HCT116 (cell line): ENCODE measurements around the gene TBC1D23. TPM values are rescaled to one million over a fixed set of nuclear protein-coding genes. Genes with fewer than 3 reads are reported as not detected.
"Not testable (repeated sequence)": the region's sequence is repeated elsewhere in the genome, so short reads cannot be mapped to it uniquely, and the experiment has no call there.

ENCODE experiments used
- ATAC-seq: fragments of 200-7000 bp; cut with Tn5 transposase; 2 replicates; pipeline ENCODE4 v1.9.1; 2020; ENCODE audit warnings: mild to moderate bottlenecking, moderate library complexity
- BruUV-seq: library from RNA; stranded (reverse); fragments of 400-500 nt; replicated peaks from 2 replicates; lab custom pipeline; 2021; lab: Mats Ljungman, UMichigan
- CTCF ChIA-PET: fragments of 300-600 bp; sonication (Branson Sonifier 250); formaldehyde crosslinking; loops from one replicate; lab custom pipeline; 2021; ENCODE audit warnings: antibody characterized with exemption; lab: Charles Lee
- POLR2A ChIA-PET: fragments of 300-600, 350-600 bp; sonication (Branson Sonifier 250); formaldehyde crosslinking; loops from one replicate; lab custom pipeline; 2021; ENCODE audit warnings: antibody characterized with exemption; lab: Charles Lee
- RAD21 ChIA-PET, 2 experiments: fragments of 300-600 bp; sonication (Branson Sonifier 250); formaldehyde crosslinking; loops; one replicate each; lab custom pipeline; 2023; ENCODE audit warnings: low total read pairs in 2 of 2; ENCODE audit not compliant: uncharacterized antibody in 2 of 2, unreplicated experiment in 2 of 2, low non-redundant PET in 1 of 2; lab: Charles Lee
- DNase-seq: peaks from one replicate; pipeline ENCODE4 v3.0.0-alpha.2; 2010; ENCODE audit warnings: low read depth, low spot score
- H2AFZ ChIP-seq: fragments of 200-600 bp; shearing (Covaris generic), sonication (generic); 2 replicates; pipeline ENCODE4 v1.6.1; 2017; ENCODE audit warnings: low read depth, mixed run types, mixed read lengths, antibody characterized with exemption, low read length; ENCODE audit not compliant: poor library complexity, severe bottlenecking
- H3K27ac ChIP-seq: 2 replicates; pipeline ENCODE4 v1.5.1; 2012; ENCODE audit warnings: low read depth, low read length
- H3K27me3 ChIP-seq: fragments of 200-600 bp; sonication (generic); 2 replicates; pipeline ENCODE4 v1.6.1; 2016; ENCODE audit warnings: mixed run types, low read length, mixed read lengths; ENCODE audit not compliant: insufficient read depth
- H3K36me3 ChIP-seq, 2 experiments: fragments of 200-500 bp in 1 of 2; fragments of 200-600 bp in 1 of 2; sonication (Bioruptor generic) in 1 of 2; sonication (generic) in 1 of 2; 2 replicates each; pipeline versions ENCODE4 v1.5.1 to v1.6.1; 2014 to 2016; ENCODE audit warnings: low read length in 2 of 2, inconsistent platforms in 1 of 2, mixed read lengths in 1 of 2, mixed run types in 1 of 2; ENCODE audit not compliant: insufficient read depth in 2 of 2, control insufficient read depth in 1 of 2
- H3K4me1 ChIP-seq, 2 experiments: fragments of 200-600 bp in 1 of 2; sonication (generic) in 1 of 2; 2 replicates each; pipeline versions ENCODE4 v1.5.1 to v1.6.1; 2012 to 2017; ENCODE audit warnings: low read length in 2 of 2, inconsistent platforms in 1 of 2, mild to moderate bottlenecking in 1 of 2, mixed read lengths in 1 of 2, mixed run types in 1 of 2, moderate library complexity in 1 of 2; ENCODE audit not compliant: insufficient read depth in 2 of 2, control insufficient read depth in 1 of 2
- H3K4me2 ChIP-seq: fragments of 200-600 bp; sonication (generic); 2 replicates; pipeline ENCODE4 v1.6.1; 2017; ENCODE audit warnings: mixed run types, low read length, mixed read lengths
- H3K4me3 ChIP-seq, 2 experiments: fragments of 200-600 bp in 1 of 2; sonication (generic) in 1 of 2; replicated peaks in 1 of 2; 2 replicates each; pipeline ENCODE4 v1.5.1; 2011 to 2016; ENCODE audit warnings: low read length in 2 of 2, control low read depth in 1 of 2, low read depth in 1 of 2, mild to moderate bottlenecking in 1 of 2, mixed read lengths in 1 of 2, mixed run types in 1 of 2
- H3K79me2 ChIP-seq: fragments of 200-600 bp; sonication (generic); 2 replicates; pipeline ENCODE4 v1.6.1; 2017; ENCODE audit warnings: mild to moderate bottlenecking, mixed run types, low read length, moderate library complexity, mixed read lengths; ENCODE audit not compliant: insufficient read depth
- H3K9ac ChIP-seq: fragments of 200-600 bp; sonication (generic); 2 replicates; pipeline ENCODE4 v1.6.1; 2016; ENCODE audit warnings: low read length, mixed read lengths
- H3K9me2 ChIP-seq: fragments of 200-600 bp; sonication (generic), shearing (Covaris generic); 2 replicates; pipeline ENCODE4 v1.6.1; 2017; ENCODE audit warnings: mixed run types, mild to moderate bottlenecking, moderate library complexity; ENCODE audit not compliant: insufficient read depth
- H3K9me3 ChIP-seq, 2 experiments: fragments of 200-500 bp in 1 of 2; fragments of 200-600 bp in 1 of 2; sonication (Bioruptor generic) in 1 of 2; sonication (generic) in 1 of 2; 2 replicates each; pipeline ENCODE4 v1.6.1; 2014 to 2017; ENCODE audit warnings: low read length in 2 of 2, mixed read lengths in 2 of 2, inconsistent platforms in 1 of 2, low read depth in 1 of 2, mild to moderate bottlenecking in 1 of 2, mixed run types in 1 of 2, moderate library complexity in 1 of 2; ENCODE audit not compliant: control insufficient read depth in 1 of 2, insufficient read depth in 1 of 2
- H4K20me1 ChIP-seq: fragments of 200-600 bp; sonication (generic), shearing (Covaris generic); 2 replicates; pipeline ENCODE4 v1.6.1; 2017; ENCODE audit warnings: mixed run types, mild to moderate bottlenecking, moderate library complexity; ENCODE audit not compliant: insufficient read depth
- CBX3 ChIP-seq: IDR thresholded peaks from 2 replicates; pipeline ENCODE4 v1.6.1; 2012; ENCODE audit warnings: low read depth
- CTCF ChIP-seq, 3 experiments: fragments of 200-600 bp in 1 of 3; sonication (generic) in 1 of 3; IDR thresholded peaks in 2 of 3; conservative IDR thresholded peaks in 1 of 3; 2 replicates each; pipeline ENCODE4 v1.5.1; 2012 to 2017; ENCODE audit warnings: low read depth in 2 of 3, low read length in 2 of 3, antibody characterized with exemption in 1 of 3, borderline replicate concordance in 1 of 3, control low read depth in 1 of 3, mild to moderate bottlenecking in 1 of 3, mixed read lengths in 1 of 3, mixed run types in 1 of 3, moderate library complexity in 1 of 3; ENCODE audit not compliant: insufficient read depth in 1 of 3
- SP1 ChIP-seq: IDR thresholded peaks from 2 replicates; pipeline ENCODE4 v1.6.1; 2012; ENCODE audit warnings: low read depth
- TCF7L2 ChIP-seq: IDR thresholded peaks from 2 replicates; pipeline ENCODE4 v1.7.0; 2011; ENCODE audit warnings: borderline replicate concordance, inconsistent platforms; ENCODE audit not compliant: insufficient read depth, insufficient read length; ENCODE audit errors: extremely low read depth
- YY1 ChIP-seq: IDR thresholded peaks from 2 replicates; pipeline ENCODE4 v1.6.1; 2011; ENCODE audit warnings: low read length, low read depth, moderate library complexity, mild to moderate bottlenecking; ENCODE audit not compliant: insufficient replicate concordance; ENCODE audit errors: extremely low read depth
- ZNF274 ChIP-seq: fragments of 200-500 bp; sonication (Bioruptor generic); IDR thresholded peaks from 2 replicates; pipeline ENCODE4 v1.6.1; 2014; ENCODE audit warnings: mild to moderate bottlenecking, low read depth, low read length, inconsistent platforms
- intact Hi-C: fragments of 100-400 bp; cut with micrococcal nuclease; formaldehyde crosslinking; loops from 2 replicates; pipeline ENCODE4 v1.10.0; 2022
- total RNA-seq: library from RNA; stranded (reverse); gene quantifications from one replicate; pipeline ENCODE4 v1.2.1, GENCODE V29; 2021; ENCODE audit not compliant: unreplicated experiment
- TF ChIP-seq, protein P1 (sequence below): IDR thresholded peaks from 2 replicates; pipeline ENCODE4 v1.6.1; 2012

TBC1D23 gene
- total RNA-seq, 1 experiment from 2014 or later = 21.9 TPM

DNA sequence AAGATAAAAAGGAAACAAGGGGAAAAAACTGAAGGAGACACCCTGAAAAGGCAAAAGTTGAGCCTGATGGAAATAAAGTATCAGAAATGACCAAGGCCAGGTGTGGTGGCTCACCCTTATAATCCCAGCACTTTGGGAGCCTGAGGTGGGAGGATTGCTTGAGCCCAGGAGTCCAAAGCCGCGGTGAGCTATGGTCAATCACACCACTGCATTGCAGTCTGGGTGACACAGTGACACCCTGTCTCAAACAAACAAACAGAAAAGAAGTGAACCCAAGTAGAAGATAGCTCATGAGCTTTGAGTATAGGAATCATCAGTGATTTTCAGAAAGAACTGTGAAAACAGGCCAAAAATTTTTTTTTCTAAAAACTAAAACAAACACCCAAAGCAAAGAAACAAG is 26.4 kb upstream of the TBC1D23 start:
- H3K4me2 ChIP-seq = no peak overlapping the region
- no peaks in the 10 kb centered on the region for H3K36me3 ChIP-seq
- H3K4me1 ChIP-seq = no peaks in the 10 kb centered on the region
- no peaks in the 10 kb centered on the region for H3K9me3 ChIP-seq
- H3K79me2 ChIP-seq = no peaks in the 10 kb centered on the region
- no peak overlapping the region for H2AFZ ChIP-seq
- RAD21 ChIA-PET = no interaction called here
- H3K9ac ChIP-seq = no peak overlapping the region
- H4K20me1 ChIP-seq = no peaks in the 10 kb centered on the region
- intact Hi-C loops = no loop called here
- ATAC-seq (no peak), DNase-seq (no peak)
- H3K4me3 ChIP-seq = no peak overlapping the region
- POLR2A ChIA-PET = no interaction called here
- TF ChIP-seq ZNF274 = no peak
- TF ChIP-seq, all 23 proteins: peak for 0
- no peaks in the 10 kb centered on the region for H3K9me2 ChIP-seq
- no TSS peak for BruUV-seq
- H3K27me3 ChIP-seq = no peaks in the 10 kb centered on the region
- H3K27ac ChIP-seq = no peak overlapping the region
- CTCF ChIA-PET = no interaction called here

- POLR2A ChIA-PET = no interaction called here
- no peaks in the 10 kb centered on the region for H3K27me3 ChIP-seq
- no peaks in the 10 kb centered on the region for H4K20me1 ChIP-seq
- BruUV-seq = no TSS peak
- CTCF ChIA-PET = no interaction called here
- no peaks in the 10 kb centered on the region for H3K36me3 ChIP-seq
- no peak overlapping the region for H3K9ac ChIP-seq
- H2AFZ ChIP-seq = no peak overlapping the region
- no peak overlapping the region for H3K27ac ChIP-seq
- H3K9me3 ChIP-seq = no peaks in the 10 kb centered on the region
- no peaks in the 10 kb centered on the region for H3K4me1 ChIP-seq
- H3K79me2 ChIP-seq = no peaks in the 10 kb centered on the region
- ATAC-seq (no peak), DNase-seq (no peak)
- no peak overlapping the region for H3K4me3 ChIP-seq
- RAD21 ChIA-PET = no interaction called here
- no peaks in the 10 kb centered on the region for H3K9me2 ChIP-seq
- TF ChIP-seq CTCF (IDR thresholded peaks at IDR 0.05 in 2 of 3, conservative IDR thresholded peaks at IDR 0.05 in 1 of 3; ENCODE audit: borderline replicate concordance in 1 of 3, insufficient read depth in 1 of 3, low read depth in 2 of 3, low read length in 2 of 3) (no peak), SP1 (no peak), YY1 (no peak), CBX3 (no peak), TCF7L2 (no peak)
- TF ChIP-seq, protein P1, sequence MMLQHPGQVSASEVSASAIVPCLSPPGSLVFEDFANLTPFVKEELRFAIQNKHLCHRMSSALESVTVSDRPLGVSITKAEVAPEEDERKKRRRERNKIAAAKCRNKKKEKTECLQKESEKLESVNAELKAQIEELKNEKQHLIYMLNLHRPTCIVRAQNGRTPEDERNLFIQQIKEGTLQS = no peak
- TF ChIP-seq, all 23 proteins: peak for 0
- intact Hi-C loops = no loop called here
- H3K4me2 ChIP-seq = no peak overlapping the region
These were observed 22.2 kb upstream of the TBC1D23 start for GRCh38 chr3:100238599-100238998.

DNA sequence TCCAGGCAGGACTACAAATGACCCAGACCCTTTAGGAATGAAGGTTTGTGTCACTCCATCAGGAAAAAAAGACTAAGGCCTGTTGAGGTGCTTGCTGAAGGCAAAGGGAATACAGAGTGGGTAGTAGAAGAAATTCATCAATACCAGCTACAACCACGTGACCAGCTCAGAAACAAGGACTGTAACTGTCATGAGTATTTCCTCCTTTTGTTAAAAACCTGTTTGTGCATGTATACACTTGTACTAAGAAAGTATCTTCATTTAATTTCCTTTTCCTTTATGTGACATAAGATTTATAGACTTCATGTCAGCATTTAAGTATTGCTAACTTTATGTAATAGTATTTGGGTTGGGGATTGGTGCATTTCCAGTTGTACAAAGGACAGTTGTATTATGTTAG is 18.3 kb upstream of the TBC1D23 start:
- H3K9me2 ChIP-seq, H3K79me2 ChIP-seq, CTCF ChIA-PET, DNase-seq, H2AFZ ChIP-seq, RAD21 ChIA-PET, H3K27me3 ChIP-seq, H3K4me3 ChIP-seq, H3K36me3 ChIP-seq, POLR2A ChIA-PET, H3K9ac ChIP-seq, H3K9me3 ChIP-seq, H3K4me1 ChIP-seq, H4K20me1 ChIP-seq, H3K4me2 ChIP-seq, H3K27ac ChIP-seq, ATAC-seq, intact Hi-C loops, BruUV-seq: not testable (repeated sequence)
